NCI-H2227 (cell line): ENCODE measurements around the gene CNIH2.

Source experiments
- DNase-seq: peaks from one replicate; lab custom pipeline; 2025; ENCODE audit not compliant: unreplicated experiment; lab: John Stamatoyannopoulos, UW

The CNIH2 gene

GRCh38 chr11:66327171-66328030 is 49.4 kb downstream of the CNIH2 start:
- DNase-seq = no peak

DNA sequence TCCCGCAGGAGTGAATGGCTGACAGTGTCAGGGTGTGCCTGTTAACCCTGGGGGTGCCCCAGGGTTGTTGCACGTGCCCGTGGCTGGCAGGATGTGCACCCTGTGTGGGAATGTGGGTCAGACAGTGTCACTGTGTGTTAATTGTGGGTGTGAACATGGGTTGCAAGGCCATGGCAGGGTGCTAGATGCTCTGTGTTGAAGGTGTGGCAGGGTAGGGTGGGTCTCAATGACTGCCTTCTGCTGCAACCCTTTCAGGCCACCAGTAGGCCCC is 50.0 kb downstream of the CNIH2 start:
- DNase-seq = no peak

DNA sequence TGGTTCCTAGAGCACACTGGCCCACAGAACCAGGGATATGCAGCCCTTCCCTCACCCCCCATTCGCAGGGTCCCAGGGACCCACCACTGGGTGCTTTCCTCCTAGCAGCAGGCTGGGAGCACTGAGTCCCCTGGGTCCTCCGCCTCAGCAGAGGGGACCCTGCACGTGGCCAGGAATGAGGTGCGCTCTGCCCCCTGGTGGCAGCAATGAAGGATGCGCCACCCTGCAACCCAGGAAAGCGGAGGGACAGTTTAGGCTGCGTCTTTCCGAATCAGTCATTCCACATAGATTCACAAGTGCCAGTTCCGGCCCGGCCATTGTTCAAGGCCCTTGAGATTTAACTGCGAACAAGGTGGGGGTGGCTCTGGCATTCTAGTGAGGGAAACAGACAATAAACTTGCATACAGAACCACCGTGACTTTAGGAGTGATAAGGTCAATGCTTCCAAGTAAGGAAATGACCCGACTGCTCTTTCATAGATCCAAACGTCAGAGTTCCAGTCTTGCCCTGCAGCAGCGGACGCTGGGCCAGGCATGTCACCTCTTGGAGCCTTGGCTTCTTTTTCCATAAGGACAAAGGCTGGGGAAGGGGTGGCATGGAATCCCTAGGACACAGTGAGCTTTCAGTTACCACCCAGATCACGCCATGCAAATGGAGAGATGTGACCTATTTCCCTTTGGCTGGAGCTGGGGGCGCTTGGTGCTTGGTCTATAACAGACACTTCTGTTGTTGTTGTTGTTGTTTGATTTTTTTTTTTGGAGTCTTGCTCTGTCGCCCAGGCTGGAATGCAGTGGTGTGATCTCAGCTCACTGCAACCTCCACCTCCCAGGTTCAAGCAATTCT is 50.5 kb downstream of the CNIH2 start:
- DNase-seq = peak; percentile 79

GRCh38 chr11:66329165-66329673 is 51.2 kb downstream of the CNIH2 start:
- no peak for DNase-seq

DNA sequence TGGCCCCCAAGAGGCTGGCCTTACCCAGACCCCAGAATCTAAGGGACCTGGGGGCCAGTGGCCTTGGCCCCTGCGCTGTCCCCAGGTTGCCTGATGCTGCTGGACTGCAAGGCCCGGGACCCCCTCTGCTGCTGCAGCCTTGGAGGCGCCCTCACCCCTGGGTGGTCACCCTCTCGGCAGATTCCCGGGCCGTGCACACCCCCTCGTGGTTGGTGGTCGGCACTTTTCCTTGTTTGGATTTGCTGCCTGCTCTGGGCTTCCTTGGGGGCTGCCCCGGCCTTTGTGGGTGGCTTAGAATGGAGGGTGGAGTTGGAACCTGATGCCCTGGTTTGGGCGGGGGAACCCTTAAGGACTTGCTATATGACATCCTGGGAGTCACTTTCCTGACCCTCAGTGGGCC is 53.0 kb downstream of the CNIH2 start:
- DNase-seq = no peak

GRCh38 chr11:66331542-66332370 is 53.8 kb downstream of the CNIH2 start:
- no peak for DNase-seq

DNA sequence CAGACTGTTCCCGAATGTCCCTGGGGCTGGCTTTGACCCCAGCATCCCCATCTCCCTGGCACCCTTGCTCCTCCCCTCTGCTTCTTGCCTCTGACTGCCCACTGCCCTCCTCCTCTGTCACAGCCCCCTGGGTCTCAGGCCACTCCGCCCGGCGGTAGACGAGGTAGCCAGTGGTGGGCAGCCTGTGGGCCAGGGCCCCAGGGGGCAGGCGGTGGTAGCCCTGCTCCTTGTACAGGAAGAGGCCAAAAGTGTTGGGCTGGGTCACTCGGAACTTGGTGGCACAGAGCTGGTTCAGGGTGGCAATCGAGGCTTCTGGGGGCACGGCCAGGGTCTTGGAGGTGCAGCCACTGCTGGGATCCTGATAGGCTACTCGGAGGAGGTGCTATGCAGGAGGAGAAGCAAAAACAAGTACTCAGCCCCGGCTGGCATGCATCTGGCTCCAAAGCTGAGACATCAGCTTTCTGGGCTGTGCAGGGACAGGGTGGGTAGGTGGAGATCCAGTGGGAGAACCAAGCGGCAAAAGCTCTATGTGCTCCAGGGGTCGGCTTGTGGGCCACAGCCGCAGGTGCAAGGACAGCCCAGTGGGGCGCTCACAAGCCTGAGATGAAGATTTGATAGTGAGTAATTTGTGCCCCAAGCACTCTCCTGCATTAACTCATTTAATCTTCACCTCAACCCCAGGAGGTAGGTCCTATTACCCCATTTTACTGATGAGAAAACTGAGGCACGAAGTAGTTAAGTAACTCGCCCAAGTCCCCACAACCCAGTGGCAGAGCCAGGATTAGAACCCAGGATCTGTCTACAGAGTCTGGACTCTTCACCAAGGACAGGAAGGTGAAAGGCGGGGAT is 54.6 kb downstream of the CNIH2 start:
- no peak for DNase-seq

- DNase-seq = no peak
Observed at GRCh38 chr11:66333220-66333877, 55.4 kb downstream of the CNIH2 start.
